GM20000 (cell line): ENCODE data around the gene PLOD3.

Experiments used
- DNase-seq: peaks from one replicate; pipeline ENCODE4 v3.0.0; 2012; ENCODE audit warnings: low spot score
- CTCF ChIP-seq: IDR thresholded peaks from 2 replicates; pipeline ENCODE4 v1.5.1; 2012; ENCODE audit warnings: mild to moderate bottlenecking, control low read depth; ENCODE audit errors: extremely low read depth, missing control alignments

PLOD3 gene

GRCh38 chr7:101180130-101180755 is 37.1 kb downstream of the PLOD3 start, which contains the start of gene NAT16:
Gene NAT16 (minus strand): TSS chr7:101180293. CDS start chr7:101174807, 5,486 bp downstream.
- DNase-seq: no peak
- no peak for TF ChIP-seq CTCF

- no peak for DNase-seq
- no peak for TF ChIP-seq CTCF
Measured at GRCh38 chr7:101179713-101180112, 37.7 kb downstream of the PLOD3 start.

DNA sequence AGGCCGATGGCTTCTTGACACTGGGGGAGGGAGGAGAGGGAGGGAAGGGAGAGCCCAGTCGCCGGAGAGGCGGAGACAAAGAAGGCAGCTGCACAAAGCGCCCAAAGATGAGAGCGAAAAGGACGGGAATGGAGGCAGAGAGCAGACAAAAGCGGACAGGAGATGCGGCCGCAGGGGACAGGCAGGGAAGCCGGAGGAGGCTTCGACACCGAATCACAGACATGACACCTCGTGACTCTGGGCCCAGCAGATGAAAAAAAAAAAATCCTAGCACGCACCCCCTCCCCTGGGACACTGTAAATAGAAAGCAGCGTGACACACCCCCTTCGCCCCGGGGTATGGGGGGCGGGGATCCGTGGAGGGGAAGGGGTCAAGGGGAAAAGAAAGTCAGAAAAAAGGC is 38.3 kb downstream of the PLOD3 start:
- TF ChIP-seq CTCF: no peak
- no peak for DNase-seq

DNA sequence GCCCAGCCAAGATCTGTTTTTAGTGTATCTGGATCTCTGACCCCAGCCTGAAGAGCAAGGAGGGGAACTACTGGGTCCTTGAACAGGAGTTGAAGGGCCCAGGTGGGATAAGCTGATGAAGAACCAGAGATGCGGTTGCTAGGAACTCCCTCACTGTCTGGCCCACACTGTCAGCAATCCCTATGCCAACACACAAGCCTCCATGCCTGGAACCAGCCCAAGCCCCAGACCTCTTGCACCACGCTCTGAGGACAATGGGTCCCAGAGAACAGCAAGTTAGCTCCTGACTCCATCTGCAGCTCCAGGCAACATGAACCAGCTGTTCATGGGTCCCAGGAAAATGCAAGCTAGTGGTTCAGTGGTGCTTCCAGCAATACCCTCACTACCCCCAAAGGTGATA is 39.7 kb downstream of the PLOD3 start:
- no peak for DNase-seq
- TF ChIP-seq CTCF: no peak

- no peak for DNase-seq
- no peak for TF ChIP-seq CTCF
Measured at GRCh38 chr7:101175664-101176063, 41.7 kb downstream of the PLOD3 start.

GRCh38 chr7:101174322-101174854 is 43.0 kb downstream of the PLOD3 start:
- TF ChIP-seq CTCF: no peak
- no peak for DNase-seq

- TF ChIP-seq CTCF: peak; percentile 3
- peak; percentile 89 for DNase-seq
Measured at GRCh38 chr7:101173752-101174244, 43.6 kb downstream of the PLOD3 start.
